Stomach (tissue), 4 donors: ENCODE measurements around the gene NPNT.

Experiments used
- EP300 ChIP-seq: sonication (generic); formaldehyde crosslinking; IDR thresholded peaks from one replicate; pipeline ENCODE4 v1.6.1; 2017; ENCODE audit warnings: antibody characterized with exemption
- POLR2A ChIP-seq, 4 donors: fragments of 450-650 bp; IDR thresholded peaks; one replicate each; pipeline ENCODE4 v1.6.1; 2016; ENCODE audit warnings: antibody characterized with exemption in 4 of 4, control low read depth in 2 of 4, mild to moderate bottlenecking in 1 of 4, moderate library complexity in 1 of 4
- POLR2AphosphoS5 ChIP-seq, 3 donors: sonication (generic); formaldehyde crosslinking; IDR thresholded peaks; one replicate each; pipeline ENCODE4 v1.6.1; 2016; ENCODE audit warnings: antibody characterized with exemption in 3 of 3
- TF ChIP-seq, protein P1 (sequence below), 7 experiments: fragments of 450-650 bp in 4 of 7; fragments of 200-600 bp in 3 of 7; sonication (generic) in 3 of 7; IDR thresholded peaks; one replicate each; pipeline ENCODE4 v1.5.1; 2016 to 2019; ENCODE audit warnings: antibody characterized with exemption in 7 of 7, control low read depth in 2 of 7, mild to moderate bottlenecking in 1 of 7

- TF ChIP-seq POLR2A (IDR thresholded peaks at IDR 0.05), result no peak
- TF ChIP-seq, protein P1, sequence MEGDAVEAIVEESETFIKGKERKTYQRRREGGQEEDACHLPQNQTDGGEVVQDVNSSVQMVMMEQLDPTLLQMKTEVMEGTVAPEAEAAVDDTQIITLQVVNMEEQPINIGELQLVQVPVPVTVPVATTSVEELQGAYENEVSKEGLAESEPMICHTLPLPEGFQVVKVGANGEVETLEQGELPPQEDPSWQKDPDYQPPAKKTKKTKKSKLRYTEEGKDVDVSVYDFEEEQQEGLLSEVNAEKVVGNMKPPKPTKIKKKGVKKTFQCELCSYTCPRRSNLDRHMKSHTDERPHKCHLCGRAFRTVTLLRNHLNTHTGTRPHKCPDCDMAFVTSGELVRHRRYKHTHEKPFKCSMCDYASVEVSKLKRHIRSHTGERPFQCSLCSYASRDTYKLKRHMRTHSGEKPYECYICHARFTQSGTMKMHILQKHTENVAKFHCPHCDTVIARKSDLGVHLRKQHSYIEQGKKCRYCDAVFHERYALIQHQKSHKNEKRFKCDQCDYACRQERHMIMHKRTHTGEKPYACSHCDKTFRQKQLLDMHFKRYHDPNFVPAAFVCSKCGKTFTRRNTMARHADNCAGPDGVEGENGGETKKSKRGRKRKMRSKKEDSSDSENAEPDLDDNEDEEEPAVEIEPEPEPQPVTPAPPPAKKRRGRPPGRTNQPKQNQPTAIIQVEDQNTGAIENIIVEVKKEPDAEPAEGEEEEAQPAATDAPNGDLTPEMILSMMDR (IDR thresholded peaks at IDR 0.05), result no peak
- no peak for TF ChIP-seq EP300
- TF ChIP-seq POLR2AphosphoS5 (IDR thresholded peaks at IDR 0.05), result no peak
These were observed 107.7 kb downstream of the NPNT start for GRCh38 chr4:106002994-106003393.
